Stomach (tissue), 9 donors: ENCODE results near the gene ITIH1. TPM values are rescaled to one million over a fixed set of nuclear protein-coding genes. Genes with fewer than 3 reads are reported as not detected.

Source experiments
- DNase-seq, 2 donors: peaks; one replicate each; pipeline versions ENCODE4 v3.0.0 to v3.0.0-alpha.2; 2013 to 2019
- H3K27ac ChIP-seq, 5 donors: fragments of 200-600 bp in 4 of 5; sonication (generic) in 4 of 5; one replicate each; pipeline ENCODE4 v1.5.1; 2013 to 2019; ENCODE audit warnings: mild to moderate bottlenecking in 1 of 5, moderate library complexity in 1 of 5
- H3K27me3 ChIP-seq, 3 donors: fragments of 200-600 bp; sonication (generic); one replicate each; pipeline ENCODE4 v1.5.1; 2017 to 2019; ENCODE audit warnings: mixed run types in 1 of 3
- H3K36me3 ChIP-seq, 4 donors: fragments of 200-600 bp; sonication (generic); 1 replicate in 3 of 4; 2 replicates in 1 of 4; pipeline ENCODE4 v1.5.1; 2016 to 2019
- H3K4me1 ChIP-seq, 4 donors: fragments of 200-600 bp; sonication (generic); one replicate each; pipeline ENCODE4 v1.5.1; 2016 to 2019
- H3K4me3 ChIP-seq, 4 donors: fragments of 200-600 bp; sonication (generic) in 3 of 4; one replicate each; pipeline ENCODE4 v1.5.1; 2016 to 2019; ENCODE audit warnings: mild to moderate bottlenecking in 1 of 4
- H3K9me3 ChIP-seq, 4 donors: fragments of 200-600 bp; sonication (generic); one replicate each; pipeline ENCODE4 v1.5.1; 2016 to 2019
- EP300 ChIP-seq: sonication (generic); formaldehyde crosslinking; IDR thresholded peaks from one replicate; pipeline ENCODE4 v1.6.1; 2017; ENCODE audit warnings: antibody characterized with exemption
- POLR2A ChIP-seq, 4 donors: fragments of 450-650 bp; IDR thresholded peaks; one replicate each; pipeline ENCODE4 v1.6.1; 2016; ENCODE audit warnings: antibody characterized with exemption in 4 of 4, control low read depth in 2 of 4, mild to moderate bottlenecking in 1 of 4, moderate library complexity in 1 of 4
- POLR2AphosphoS5 ChIP-seq, 3 donors: sonication (generic); formaldehyde crosslinking; IDR thresholded peaks; one replicate each; pipeline ENCODE4 v1.6.1; 2016; ENCODE audit warnings: antibody characterized with exemption in 3 of 3
- WGBS, 5 donors: extraction: QIAGEN DNeasy Blood & Tissue Kit in 3 of 5; methylation state at CpG; one replicate each; pipeline versions ENCODE4 v1.1.5 to v1.1.7; 2013 to 2018; 5-methylcytosine and 5-hydroxymethylcytosine counted together
- intact Hi-C: fragments of 100-400 bp; cut with DNase I; formaldehyde crosslinking; loops from one replicate; pipeline ENCODE4 v1.15.1; 2023; ENCODE audit warnings: low total_unique reads
- polyA plus RNA-seq, 3 donors: library from polyadenylated mRNA; stranded (reverse); fragments of 200-250 nt; gene quantifications; one replicate each; pipeline ENCODE4 v1.2.3, GENCODE V29; 2013
- total RNA-seq, 5 donors: library from RNA; depleted of rRNA; stranded (reverse); fragments of >200 nt; gene quantifications; one replicate each; pipeline versions ENCODE4 v1.1.0 to v1.2.3, GENCODE V29; 2014 to 2016
- TF ChIP-seq, protein P1 (sequence below), 7 experiments: fragments of 450-650 bp in 4 of 7; fragments of 200-600 bp in 3 of 7; sonication (generic) in 3 of 7; IDR thresholded peaks; one replicate each; pipeline ENCODE4 v1.5.1; 2016 to 2019; ENCODE audit warnings: antibody characterized with exemption in 7 of 7, control low read depth in 2 of 7, mild to moderate bottlenecking in 1 of 7
- donor health status: healthy with polysubstance abuse.
- donor health status: Bipolar disorder and iron deficiency.
- donor health status: healthy.

ITIH1 gene
- total and polyA plus RNA-seq, 8 donors = 1.9 TPM; not detected in 7

DNA sequence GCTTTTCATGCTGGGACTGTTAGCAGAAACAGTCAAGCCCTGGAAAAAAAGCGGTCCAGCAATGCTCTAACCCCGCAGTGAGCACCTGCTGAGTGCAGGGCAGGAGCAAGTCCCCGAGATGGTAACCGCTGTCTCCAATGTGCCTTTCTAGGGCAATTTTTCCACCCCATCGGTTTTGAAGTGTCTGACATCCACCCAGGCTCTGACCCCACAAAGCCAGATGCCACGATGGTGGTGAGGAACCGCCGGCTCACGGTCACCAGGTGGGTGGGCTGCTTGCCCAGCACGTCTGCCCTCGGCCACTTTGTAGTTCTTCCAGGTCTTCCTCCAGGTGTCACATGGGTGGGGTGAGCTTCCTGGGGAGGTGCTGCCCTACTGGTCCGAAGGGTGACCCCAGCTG lies 14.0 kb downstream of the ITIH1 start:
- intact Hi-C loops = no loop called here
- no peak for TF ChIP-seq EP300
- 81 to 91% (median 85%) methylated on average over 11 to 12 of the region's 12 CpGs for WGBS, 5 donors

DNA sequence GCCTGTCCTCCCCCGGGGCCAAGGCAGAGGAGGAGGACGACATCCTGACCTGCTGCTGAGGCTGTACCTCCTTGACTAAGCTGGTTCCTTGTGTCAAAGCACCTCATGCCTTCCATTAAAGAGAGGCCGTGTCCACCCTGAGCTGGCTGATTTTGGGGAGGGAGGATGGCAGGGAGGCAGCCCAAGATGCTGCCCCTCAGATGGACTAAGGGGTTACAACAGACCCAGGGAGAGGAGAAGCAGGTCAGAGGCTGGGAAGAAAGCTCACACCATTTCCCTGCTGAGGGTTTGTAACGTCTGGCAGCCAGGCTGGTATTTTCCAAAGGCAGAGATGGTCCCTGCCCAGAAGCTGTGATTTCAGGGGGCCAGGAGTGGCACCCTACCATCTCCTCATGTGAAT lies 14.5 kb downstream of the ITIH1 start:
- Histone ChIP-seq H3K4me3 (no peak overlapping the region), H3K9me3 (no peaks in the 10 kb centered on the region), H3K27me3 (no peaks in the 10 kb centered on the region), H3K4me1 (peaks cover 0 to 14% (median 0%) of the 10 kb centered on the region in 4 donors), H3K27ac (no peak overlapping the region), H3K36me3 (no peaks in the 10 kb centered on the region)
- WGBS, 5 donors = 67 to 88% (median 75%) methylated on average over 4 of the region's 4 CpGs
- DNase-seq = no peak
- TF ChIP-seq, protein P1, sequence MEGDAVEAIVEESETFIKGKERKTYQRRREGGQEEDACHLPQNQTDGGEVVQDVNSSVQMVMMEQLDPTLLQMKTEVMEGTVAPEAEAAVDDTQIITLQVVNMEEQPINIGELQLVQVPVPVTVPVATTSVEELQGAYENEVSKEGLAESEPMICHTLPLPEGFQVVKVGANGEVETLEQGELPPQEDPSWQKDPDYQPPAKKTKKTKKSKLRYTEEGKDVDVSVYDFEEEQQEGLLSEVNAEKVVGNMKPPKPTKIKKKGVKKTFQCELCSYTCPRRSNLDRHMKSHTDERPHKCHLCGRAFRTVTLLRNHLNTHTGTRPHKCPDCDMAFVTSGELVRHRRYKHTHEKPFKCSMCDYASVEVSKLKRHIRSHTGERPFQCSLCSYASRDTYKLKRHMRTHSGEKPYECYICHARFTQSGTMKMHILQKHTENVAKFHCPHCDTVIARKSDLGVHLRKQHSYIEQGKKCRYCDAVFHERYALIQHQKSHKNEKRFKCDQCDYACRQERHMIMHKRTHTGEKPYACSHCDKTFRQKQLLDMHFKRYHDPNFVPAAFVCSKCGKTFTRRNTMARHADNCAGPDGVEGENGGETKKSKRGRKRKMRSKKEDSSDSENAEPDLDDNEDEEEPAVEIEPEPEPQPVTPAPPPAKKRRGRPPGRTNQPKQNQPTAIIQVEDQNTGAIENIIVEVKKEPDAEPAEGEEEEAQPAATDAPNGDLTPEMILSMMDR (IDR thresholded peaks at IDR 0.05) = no peak
- no peak for TF ChIP-seq POLR2A (IDR thresholded peaks at IDR 0.05)
- TF ChIP-seq POLR2AphosphoS5 (IDR thresholded peaks at IDR 0.05) = no peak
- no peak for TF ChIP-seq EP300
- intact Hi-C loops = no loop called here

More for the DNA sequence above, 14.0 kb downstream of the ITIH1 start:
- Histone ChIP-seq H3K36me3 (no peaks in the 10 kb centered on the region), H3K4me1 (peaks cover 0 to 14% (median 0%) of the 10 kb centered on the region in 4 donors), H3K27ac (no peak overlapping the region), H3K27me3 (no peaks in the 10 kb centered on the region), H3K4me3 (no peak overlapping the region), H3K9me3 (no peaks in the 10 kb centered on the region)
- DNase-seq = no peak

DNA sequence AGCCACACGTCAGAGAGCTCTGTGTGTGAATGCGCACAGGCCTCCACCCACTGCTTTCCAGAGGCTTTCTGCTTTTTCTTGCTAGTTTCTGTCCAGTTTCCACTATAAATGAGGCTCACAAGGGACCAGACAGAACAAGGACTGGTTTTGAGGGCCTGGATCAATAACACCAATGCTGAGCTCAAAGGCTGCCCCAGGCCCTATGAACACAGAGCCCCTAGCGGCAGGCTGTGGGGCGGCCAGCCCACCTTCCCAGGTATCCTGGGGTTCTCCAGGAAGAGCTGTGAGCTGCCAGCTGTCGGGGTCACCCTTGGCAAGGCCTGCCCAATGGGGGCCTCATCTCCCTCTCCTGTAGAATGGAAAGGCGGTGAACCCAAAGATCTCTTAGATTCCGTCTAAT lies 15.0 kb downstream of the ITIH1 start:
- intact Hi-C loops = no loop called here
- Histone ChIP-seq H3K36me3 (no peaks in the 10 kb centered on the region), H3K9me3 (no peaks in the 10 kb centered on the region), H3K4me1 (peaks cover 0 to 14% (median 0%) of the 10 kb centered on the region in 4 donors), H3K4me3 (no peak overlapping the region), H3K27me3 (no peaks in the 10 kb centered on the region), H3K27ac (no peak overlapping the region)
- WGBS, 5 donors = 81 to 88% (median 87%) methylated on average over 7 of the region's 7 CpGs
- no peak for DNase-seq
- TF ChIP-seq POLR2AphosphoS5 (IDR thresholded peaks at IDR 0.05) = no peak
- no peak for TF ChIP-seq POLR2A (IDR thresholded peaks at IDR 0.05)
- TF ChIP-seq, protein P1 (IDR thresholded peaks at IDR 0.05) = no peak
- no peak for TF ChIP-seq EP300

DNA sequence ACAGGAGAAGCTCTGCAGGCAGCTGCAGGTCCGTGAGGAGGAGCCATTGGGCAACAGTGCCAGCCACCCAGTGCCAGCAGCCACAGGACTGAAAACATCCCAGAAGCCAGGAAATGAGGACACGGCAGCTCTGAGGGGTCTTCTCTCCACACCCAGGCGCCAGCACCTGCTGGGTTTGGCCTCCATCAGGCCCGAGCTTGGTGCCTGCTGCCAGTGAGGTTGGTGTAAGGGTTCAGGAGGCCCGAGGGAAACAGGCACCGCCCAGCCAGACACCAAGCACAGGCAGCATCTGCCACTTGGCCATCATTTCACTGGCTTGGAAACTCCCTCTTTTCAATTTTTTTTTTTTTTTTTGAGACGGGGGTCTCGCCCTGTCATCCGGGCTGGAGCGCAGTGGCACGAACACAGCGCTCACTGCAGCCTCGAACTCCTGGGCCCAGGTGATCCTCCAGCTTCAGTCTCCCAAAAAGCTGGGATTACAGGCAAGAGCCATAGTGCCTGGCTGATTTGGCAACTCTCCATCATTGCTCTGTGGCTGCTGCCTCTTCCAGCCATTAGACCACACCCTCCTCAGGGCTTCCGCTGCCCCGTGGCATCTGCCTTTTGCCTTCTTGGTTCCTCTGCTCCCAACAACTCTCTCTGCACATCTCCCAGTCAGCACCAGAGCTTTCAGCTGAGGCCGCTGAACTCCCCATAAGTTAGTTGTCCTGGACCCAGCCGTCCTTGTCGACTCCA lies 15.7 kb downstream of the ITIH1 start:
- Histone ChIP-seq H3K27me3 (no peaks in the 10 kb centered on the region), H3K36me3 (no peaks in the 10 kb centered on the region), H3K27ac (no peak overlapping the region), H3K4me1 (peaks cover 0 to 14% (median 0%) of the 10 kb centered on the region in 4 donors), H3K4me3 (no peak overlapping the region), H3K9me3 (no peaks in the 10 kb centered on the region)
- 74 to 87% (median 79%) methylated on average over 17 to 18 of the region's 18 CpGs for WGBS, 5 donors
- TF ChIP-seq, protein P1 (IDR thresholded peaks at IDR 0.05) = no peak
- no peak for DNase-seq
- intact Hi-C loops = no loop called here
